CD4-positive, CD25-positive, alpha-beta regulatory T cell (primary cell): ENCODE measurements around the gene ERCC6L. TPM values are rescaled to one million over a fixed set of nuclear protein-coding genes. Genes with fewer than 3 reads are reported as not detected.
A peak's percentile ranks its signal among the peaks of the same experiment; 100 is the strongest.
"Not testable (repeated sequence)": the region's sequence is repeated elsewhere in the genome, so short reads cannot be mapped to it uniquely, and the experiment has no call there.

Experiments
- ATAC-seq, 2 donors: fragments of 150-1000 bp; cut with Tn5 transposase; one replicate each; pipeline ENCODE4 v1.10.0; 2021; ENCODE audit warnings: low read depth in 2 of 2, moderate number of reproducible peaks in 2 of 2, moderate library complexity in 1 of 2
- DNase-seq, 3 donors: peaks; one replicate each; pipeline versions ENCODE4 v3.0.0 to v3.0.0-alpha.2; 2012 to 2022; ENCODE audit warnings: mixed read lengths in 1 of 3
- H3K27ac ChIP-seq: one replicate; pipeline ENCODE4 v1.7.0; 2013; ENCODE audit warnings: mild to moderate bottlenecking, low read length; ENCODE audit not compliant: insufficient read depth, poor library complexity, severe bottlenecking
- H3K27me3 ChIP-seq: one replicate; pipeline ENCODE4 v1.7.0; 2013; ENCODE audit warnings: low read length; ENCODE audit not compliant: control insufficient read depth, insufficient read depth
- H3K36me3 ChIP-seq: one replicate; pipeline ENCODE4 v1.7.0; 2013; ENCODE audit warnings: mild to moderate bottlenecking, low read length, moderate library complexity; ENCODE audit not compliant: control insufficient read depth, insufficient read depth
- H3K4me1 ChIP-seq: 2 replicates; pipeline ENCODE4 v1.7.0; 2013; ENCODE audit warnings: mild to moderate bottlenecking, low read length; ENCODE audit not compliant: insufficient read depth, control insufficient read depth, poor library complexity, severe bottlenecking
- H3K4me3 ChIP-seq: one replicate; pipeline ENCODE4 v1.7.0; 2013; ENCODE audit warnings: low read depth, mild to moderate bottlenecking, low read length, moderate library complexity
- H3K9me3 ChIP-seq, 2 experiments: 1 replicate in 1 of 2; 2 replicates in 1 of 2; pipeline ENCODE4 v1.7.0; 2013; ENCODE audit warnings: low read length in 2 of 2, mild to moderate bottlenecking in 1 of 2, moderate library complexity in 1 of 2; ENCODE audit not compliant: control insufficient read depth in 2 of 2
- H3K27ac Mint-ChIP-seq, 3 donors: one replicate each; pipeline ENCODE4 v1.8.0; 2020 to 2022; ENCODE audit warnings: mild to moderate bottlenecking in 3 of 3, mixed read lengths in 3 of 3, moderate library complexity in 2 of 3
- H3K27me3 Mint-ChIP-seq: one replicate; pipeline ENCODE4 v1.8.0; 2022; ENCODE audit warnings: mild to moderate bottlenecking, mixed read lengths
- H3K36me3 Mint-ChIP-seq: one replicate; pipeline ENCODE4 v1.8.0; 2020; ENCODE audit warnings: mixed read lengths
- H3K4me1 Mint-ChIP-seq, 4 donors: one replicate each; pipeline ENCODE4 v1.8.0; 2020 to 2022; ENCODE audit warnings: mixed read lengths in 4 of 4, mild to moderate bottlenecking in 1 of 4
- H3K4me3 Mint-ChIP-seq, 4 donors: one replicate each; pipeline ENCODE4 v1.8.0; 2020 to 2022; ENCODE audit warnings: mild to moderate bottlenecking in 4 of 4, mixed read lengths in 4 of 4, moderate library complexity in 3 of 4
- H3K9me3 Mint-ChIP-seq, 7 donors: one replicate each; pipeline ENCODE4 v1.8.0; 2020 to 2022; ENCODE audit warnings: mixed read lengths in 7 of 7, mild to moderate bottlenecking in 3 of 7, moderate library complexity in 2 of 7
- polyA plus RNA-seq, 4 donors: library from polyadenylated mRNA; unstranded; fragments of 300-500 nt; fragmentation: Illumina TruSeq; gene quantifications; one replicate each; pipeline ENCODE4 v1.2.3, GENCODE V29; 2021
- total RNA-seq: library from RNA; stranded (reverse); gene quantifications from one replicate; pipeline ENCODE4 v1.2.3, GENCODE V29; 2022

ERCC6L gene
- total and polyA plus RNA-seq, 5 donors from 2014 or later = 0.52 to 0.94 (median 0.64) TPM

GRCh38 chrX:72245461-72246089, 6.7 kb upstream of the ERCC6L start:
- DNase-seq (peak; percentile 3 to 33 (median 15)), ATAC-seq (no peak)
- H3K4me3 Mint-ChIP-seq = no peak overlapping the region
- Histone ChIP-seq H3K27me3 (no peaks in the 10 kb centered on the region), H3K4me1 (no peaks in the 10 kb centered on the region), H3K27ac (no peak overlapping the region), H3K36me3 (no peaks in the 10 kb centered on the region), H3K9me3 (no peaks in the 10 kb centered on the region), H3K4me3 (no peak overlapping the region)
- no peaks in the 10 kb centered on the region for H3K36me3 Mint-ChIP-seq
- H3K27me3 Mint-ChIP-seq = no peaks in the 10 kb centered on the region
- peaks cover 0 to 2% (median 0%) of the 10 kb centered on the region in 7 donors for H3K9me3 Mint-ChIP-seq
- H3K4me1 Mint-ChIP-seq = no peaks in the 10 kb centered on the region
- no peak overlapping the region for H3K27ac Mint-ChIP-seq

- H3K27ac Mint-ChIP-seq = peak overlapping the region in 1 of 3 donors; percentile 18
- peaks cover 0 to 2% (median 0%) of the 10 kb centered on the region in 7 donors for H3K9me3 Mint-ChIP-seq
- H3K27me3 ChIP-seq = no peaks in the 10 kb centered on the region
- no peaks in the 10 kb centered on the region for H3K36me3 ChIP-seq
- no peak overlapping the region for H3K27ac ChIP-seq
- DNase-seq (peak in 1 of 3 donors; percentile 40), ATAC-seq (no peak)
- H3K4me3 ChIP-seq = no peak overlapping the region
- H3K9me3 ChIP-seq = no peaks in the 10 kb centered on the region
- H3K4me3 Mint-ChIP-seq = no peak overlapping the region
- no peaks in the 10 kb centered on the region for H3K36me3 Mint-ChIP-seq
- no peaks in the 10 kb centered on the region for H3K27me3 Mint-ChIP-seq
- peaks cover 0 to under 1% (median 0%) of the 10 kb centered on the region in 4 donors for H3K4me1 Mint-ChIP-seq
- peaks cover 4% of the 10 kb centered on the region for H3K4me1 ChIP-seq
Measured at GRCh38 chrX:72243472-72243871, 4.6 kb upstream of the ERCC6L start.

- no peak overlapping the region for H3K27ac ChIP-seq
- H3K4me3 ChIP-seq = no peak overlapping the region
- Mint-ChIP-seq H3K27me3 (no peaks in the 10 kb centered on the region), H3K4me1 (peaks cover 0 to 6% (median under 1%) of the 10 kb centered on the region in 4 donors), H3K9me3 (peaks cover 0 to 2% (median 0%) of the 10 kb centered on the region in 7 donors), H3K36me3 (no peaks in the 10 kb centered on the region), H3K27ac (peak overlapping the region in 1 of 3 donors; percentile 48), H3K4me3 (no peak overlapping the region)
- ATAC-seq (no peak), DNase-seq (no peak)
- no peaks in the 10 kb centered on the region for H3K9me3 ChIP-seq
- no peaks in the 10 kb centered on the region for H3K36me3 ChIP-seq
- H3K4me1 ChIP-seq = peaks cover 4% of the 10 kb centered on the region
- no peaks in the 10 kb centered on the region for H3K27me3 ChIP-seq
Measured at GRCh38 chrX:72240976-72241375, 2.1 kb upstream of the ERCC6L start.

GRCh38 chrX:72238183-72238582, 644 bp downstream of the ERCC6L start:
- Mint-ChIP-seq H3K27ac (peak overlapping the region in 1 of 3 donors; percentile 63), H3K4me3 (peak overlapping the region in 3 of 4 donors; percentile 43 to 76 (median 76)), H3K36me3 (peaks cover under 1% of the 10 kb centered on the region), H3K4me1 (peaks cover 0 to 6% (median under 1%) of the 10 kb centered on the region in 4 donors), H3K9me3 (no peaks in the 10 kb centered on the region), H3K27me3 (no peaks in the 10 kb centered on the region)
- H3K4me1 ChIP-seq = peaks cover 4% of the 10 kb centered on the region
- no peak overlapping the region for H3K27ac ChIP-seq
- DNase-seq (no peak), ATAC-seq (no peak)
- H3K27me3 ChIP-seq = no peaks in the 10 kb centered on the region
- H3K9me3 ChIP-seq = no peaks in the 10 kb centered on the region
- H3K4me3 ChIP-seq = peak overlapping the region; percentile 67
- no peaks in the 10 kb centered on the region for H3K36me3 ChIP-seq

GRCh38 chrX:72236841-72237240, 2.0 kb downstream of the ERCC6L start:
- Mint-ChIP-seq H3K36me3 (peaks cover 3% of the 10 kb centered on the region), H3K4me3 (no peak overlapping the region), H3K9me3 (no peaks in the 10 kb centered on the region), H3K4me1 (peaks cover 0 to 6% (median under 1%) of the 10 kb centered on the region in 4 donors), H3K27ac (no peak overlapping the region), H3K27me3 (no peaks in the 10 kb centered on the region)
- H3K4me3 ChIP-seq = no peak overlapping the region
- H3K27me3 ChIP-seq = no peaks in the 10 kb centered on the region
- DNase-seq = no peak
- ATAC-seq = no peak
- no peaks in the 10 kb centered on the region for H3K36me3 ChIP-seq
- H3K4me1 ChIP-seq = peaks cover 4% of the 10 kb centered on the region
- no peaks in the 10 kb centered on the region for H3K9me3 ChIP-seq
- H3K27ac ChIP-seq = no peak overlapping the region

GRCh38 chrX:72230290-72230689, 8.5 kb downstream of the ERCC6L start:
- no peak overlapping the region for H3K4me3 Mint-ChIP-seq

GRCh38 chrX:72220375-72220774, 18.5 kb downstream of the ERCC6L start:
- not testable (repeated sequence) for ATAC-seq, H3K27ac ChIP-seq, H3K4me3 Mint-ChIP-seq, H3K4me3 ChIP-seq, H3K27me3 Mint-ChIP-seq, H3K36me3 ChIP-seq, DNase-seq, H3K4me1 ChIP-seq, H3K27me3 ChIP-seq, H3K9me3 ChIP-seq, H3K4me1 Mint-ChIP-seq, H3K9me3 Mint-ChIP-seq
- Mint-ChIP-seq H3K36me3 (peaks cover 23% of the 10 kb centered on the region), H3K27ac (peak overlapping the region in 1 of 3 donors; percentile 67)

More at GRCh38 chrX:72230290-72230689, 8.5 kb downstream of the ERCC6L start:
- no peaks in the 10 kb centered on the region for H3K27me3 Mint-ChIP-seq
- no peak overlapping the region for H3K4me3 ChIP-seq
- no peak for ATAC-seq
- no peaks in the 10 kb centered on the region for H3K9me3 ChIP-seq
- H3K36me3 ChIP-seq = no peaks in the 10 kb centered on the region
- H3K27me3 ChIP-seq = no peaks in the 10 kb centered on the region
- H3K27ac ChIP-seq = no peak overlapping the region
- peaks cover 0 to 2% (median 0%) of the 10 kb centered on the region in 7 donors for H3K9me3 Mint-ChIP-seq
- H3K27ac Mint-ChIP-seq = no peak overlapping the region
- no peaks in the 10 kb centered on the region for H3K4me1 Mint-ChIP-seq
- no peaks in the 10 kb centered on the region for H3K4me1 ChIP-seq
- no peak for DNase-seq
- peaks cover 14% of the 10 kb centered on the region for H3K36me3 Mint-ChIP-seq

DNA sequence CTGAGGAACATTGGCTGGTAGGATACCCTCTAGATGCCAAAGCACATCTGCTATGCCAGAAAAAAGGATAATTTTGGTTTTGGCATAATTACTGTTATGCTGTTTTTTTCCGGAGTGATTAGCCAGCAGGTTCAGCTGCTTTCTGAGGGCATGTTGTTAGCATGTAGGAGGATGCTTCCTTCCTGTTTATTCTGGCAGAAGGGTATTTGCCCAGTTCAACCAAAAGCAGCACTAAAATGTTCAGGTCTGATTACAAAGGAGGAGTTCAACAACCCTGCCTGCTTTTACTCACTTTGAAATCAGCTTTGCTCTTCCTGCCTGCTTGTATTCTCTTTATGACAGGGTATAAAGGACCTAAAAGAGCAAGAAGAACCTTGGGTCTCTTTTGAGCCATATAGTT, 21.9 kb downstream of the ERCC6L start:
- Mint-ChIP-seq H3K27me3 (no peaks in the 10 kb centered on the region), H3K27ac (no peak overlapping the region), H3K36me3 (peaks cover 16% of the 10 kb centered on the region), H3K4me1 (peaks cover 0 to 4% (median 0%) of the 10 kb centered on the region in 4 donors), H3K9me3 (no peaks in the 10 kb centered on the region), H3K4me3 (no peak overlapping the region)
- no peak for ATAC-seq
- no peaks in the 10 kb centered on the region for H3K4me1 ChIP-seq
- no peaks in the 10 kb centered on the region for H3K27me3 ChIP-seq
- no peak overlapping the region for H3K27ac ChIP-seq
- no peaks in the 10 kb centered on the region for H3K36me3 ChIP-seq
- H3K4me3 ChIP-seq = no peak overlapping the region
- no peaks in the 10 kb centered on the region for H3K9me3 ChIP-seq
- DNase-seq = no peak
